RWPE1 (cell line): ENCODE results near the gene CHD9.

Experiments
- CTCF ChIA-PET: fragments of 350-600 bp; sonication (Branson Sonifier 250); formaldehyde crosslinking; extraction: SDS; loops from one replicate; lab custom pipeline; 2021; lab: Yijun Ruan, JAX
- POLR2A ChIA-PET: fragments of 400-600 bp; formaldehyde crosslinking; extraction: SDS; loops from one replicate; lab custom pipeline; 2020; ENCODE audit warnings: antibody characterized with exemption; ENCODE audit not compliant: low non-redundant PET; lab: Yijun Ruan, JAX
- DNase-seq: peaks from one replicate; pipeline ENCODE4 v3.0.0; 2012; ENCODE audit warnings: low spot score
- H3K27ac ChIP-seq: fragments of 450-650 bp; 2 replicates; pipeline ENCODE4 v1.5.1; 2017
- TF ChIP-seq, protein P1 (sequence below): fragments of 450-650 bp; conservative IDR thresholded peaks from 2 replicates; pipeline ENCODE4 v1.5.1; 2017; ENCODE audit warnings: low read depth, mild to moderate bottlenecking

Gene CHD9

DNA sequence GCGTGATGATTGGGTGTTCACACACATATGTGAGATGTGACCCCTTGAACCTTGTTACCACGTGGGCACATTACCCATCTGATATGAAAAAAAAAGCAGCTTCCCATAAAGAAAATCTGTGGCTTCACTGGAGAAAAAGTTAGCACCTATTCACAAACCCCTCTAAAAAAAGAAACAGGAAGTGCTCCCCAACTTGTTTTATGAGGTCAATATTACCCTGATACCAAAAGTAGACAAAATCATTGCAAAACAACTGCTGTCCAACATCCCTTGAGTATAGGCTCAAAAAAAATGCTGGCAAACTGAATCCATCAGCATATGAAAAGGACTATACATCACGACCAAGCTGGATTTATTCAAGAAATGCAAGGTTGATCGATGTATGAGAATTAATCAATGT, 279.8 kb downstream of the CHD9 start:
- ChIA-PET POLR2A (no interaction called here), CTCF (no interaction called here)
- TF ChIP-seq, protein P1, sequence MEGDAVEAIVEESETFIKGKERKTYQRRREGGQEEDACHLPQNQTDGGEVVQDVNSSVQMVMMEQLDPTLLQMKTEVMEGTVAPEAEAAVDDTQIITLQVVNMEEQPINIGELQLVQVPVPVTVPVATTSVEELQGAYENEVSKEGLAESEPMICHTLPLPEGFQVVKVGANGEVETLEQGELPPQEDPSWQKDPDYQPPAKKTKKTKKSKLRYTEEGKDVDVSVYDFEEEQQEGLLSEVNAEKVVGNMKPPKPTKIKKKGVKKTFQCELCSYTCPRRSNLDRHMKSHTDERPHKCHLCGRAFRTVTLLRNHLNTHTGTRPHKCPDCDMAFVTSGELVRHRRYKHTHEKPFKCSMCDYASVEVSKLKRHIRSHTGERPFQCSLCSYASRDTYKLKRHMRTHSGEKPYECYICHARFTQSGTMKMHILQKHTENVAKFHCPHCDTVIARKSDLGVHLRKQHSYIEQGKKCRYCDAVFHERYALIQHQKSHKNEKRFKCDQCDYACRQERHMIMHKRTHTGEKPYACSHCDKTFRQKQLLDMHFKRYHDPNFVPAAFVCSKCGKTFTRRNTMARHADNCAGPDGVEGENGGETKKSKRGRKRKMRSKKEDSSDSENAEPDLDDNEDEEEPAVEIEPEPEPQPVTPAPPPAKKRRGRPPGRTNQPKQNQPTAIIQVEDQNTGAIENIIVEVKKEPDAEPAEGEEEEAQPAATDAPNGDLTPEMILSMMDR = no peak
- H3K27ac ChIP-seq = no peak overlapping the region
- DNase-seq = no peak

DNA sequence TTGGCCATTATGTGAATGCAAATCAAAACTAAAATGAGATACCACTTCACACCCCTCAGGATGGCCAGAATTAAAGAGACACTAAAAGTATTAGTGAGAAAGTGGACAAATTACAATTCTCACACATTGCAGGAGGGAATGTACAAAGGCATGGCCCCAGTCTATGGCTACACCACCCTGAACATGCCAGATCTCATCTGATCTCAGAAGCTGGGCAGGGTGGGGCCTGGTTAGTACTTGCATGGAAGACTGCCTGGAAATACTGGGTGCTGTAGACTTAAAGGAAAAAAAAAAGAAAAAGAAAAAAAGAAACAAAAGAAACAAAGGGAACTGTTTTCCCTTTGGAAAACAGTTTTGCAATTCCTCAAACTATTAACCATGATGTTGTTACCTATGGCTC, 282.5 kb downstream of the CHD9 start:
- TF ChIP-seq, protein P1 = no peak

DNA sequence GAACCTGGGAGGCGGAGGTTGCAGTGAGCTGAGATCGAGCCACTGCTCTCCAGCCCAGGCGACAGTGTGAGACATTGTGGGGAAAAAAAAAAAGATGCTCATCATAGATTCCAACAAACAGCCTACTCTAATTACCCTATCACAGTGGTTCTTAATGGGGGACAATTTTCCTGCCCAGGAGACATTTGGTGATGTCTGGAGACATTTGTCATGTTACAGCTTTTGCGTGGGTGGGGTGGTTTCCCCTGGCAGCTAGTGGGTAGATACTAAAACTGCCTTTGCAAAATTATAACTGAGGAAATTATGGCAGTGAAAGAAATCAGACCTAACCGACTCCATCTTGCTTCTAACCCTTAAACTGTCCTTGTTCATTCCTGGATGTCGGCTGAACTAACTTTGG, 287.0 kb downstream of the CHD9 start:
- H3K27ac ChIP-seq = no peak overlapping the region
- CTCF ChIA-PET = interaction anchor here (0.6 kb wide), 1 partner anchor 1320 kb away, joined by 4 read pairs; no protein-coding TSS in a partner anchor
- TF ChIP-seq, protein P1 = no peak
- POLR2A ChIA-PET = no interaction called here
- no peak for DNase-seq

More for the DNA sequence above, 282.5 kb downstream of the CHD9 start:
- H3K27ac ChIP-seq = no peak overlapping the region
- no peak for DNase-seq
- ChIA-PET CTCF (no interaction called here), POLR2A (no interaction called here)

DNA sequence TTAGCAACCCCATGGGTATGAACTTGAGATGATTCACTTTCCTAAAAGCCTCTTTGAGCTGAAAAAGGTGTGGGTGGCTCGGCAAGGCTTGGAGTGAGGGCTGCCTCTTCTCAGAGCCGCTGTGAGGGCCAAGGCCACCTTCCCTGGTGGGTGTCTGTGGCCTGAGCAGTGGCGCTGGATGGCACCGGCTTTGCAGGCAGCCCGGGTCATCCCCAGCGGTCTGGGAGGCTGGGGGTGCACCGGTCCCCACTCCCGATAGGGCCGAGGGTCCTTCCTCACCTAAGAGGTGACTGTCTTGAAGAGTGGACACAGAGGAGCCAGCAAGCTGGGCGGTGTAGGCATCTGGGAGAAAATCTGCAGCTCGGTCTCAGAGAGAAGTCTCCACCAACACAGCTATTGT, 300.3 kb downstream of the CHD9 start:
- TF ChIP-seq, protein P1 = no peak
- no peak overlapping the region for H3K27ac ChIP-seq
- CTCF ChIA-PET = no interaction called here
- DNase-seq = no peak
- POLR2A ChIA-PET = no interaction called here

DNA sequence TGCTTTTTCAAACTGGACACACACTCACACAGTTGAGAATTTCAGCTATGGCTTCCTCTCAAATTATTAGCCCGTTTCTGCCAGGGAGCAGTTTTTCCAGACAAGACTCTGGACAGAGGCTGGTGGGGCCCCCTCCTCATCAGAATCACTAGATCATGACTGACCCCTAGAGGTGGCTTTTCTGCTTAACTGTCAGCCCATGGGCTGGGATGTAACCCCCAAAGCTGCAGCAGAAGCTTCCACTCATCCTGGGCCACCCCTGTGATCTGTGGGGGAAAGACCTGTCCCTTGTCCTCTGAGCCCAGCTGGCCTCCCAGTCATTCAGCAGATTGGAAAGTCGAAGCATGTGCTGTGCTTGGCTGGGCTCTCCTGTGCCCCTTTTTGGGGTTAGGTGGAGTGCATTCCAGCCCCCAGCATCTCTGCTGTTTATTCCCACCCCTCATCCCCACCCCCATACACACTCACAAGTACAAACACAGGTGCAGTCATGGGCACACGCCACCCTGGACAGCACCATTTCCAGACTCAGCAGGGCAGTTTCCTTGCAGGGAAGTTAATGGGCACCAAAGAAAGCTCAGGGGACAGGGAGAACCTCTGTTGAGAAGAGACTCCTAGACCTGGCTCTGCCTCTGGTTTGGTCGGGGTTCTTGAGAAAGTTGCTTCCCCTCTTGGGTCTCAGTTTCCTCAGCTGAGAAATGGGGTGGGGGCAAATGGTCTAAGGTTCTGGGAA, 301.9 kb downstream of the CHD9 start:
- DNase-seq = no peak
- ChIA-PET POLR2A (interaction anchor here (0.6 kb wide), 1 partner anchor 10 kb away, joined by 3 read pairs; no protein-coding TSS in a partner anchor), CTCF (no interaction called here)
- H3K27ac ChIP-seq = no peak overlapping the region
- TF ChIP-seq, protein P1 = no peak

DNA sequence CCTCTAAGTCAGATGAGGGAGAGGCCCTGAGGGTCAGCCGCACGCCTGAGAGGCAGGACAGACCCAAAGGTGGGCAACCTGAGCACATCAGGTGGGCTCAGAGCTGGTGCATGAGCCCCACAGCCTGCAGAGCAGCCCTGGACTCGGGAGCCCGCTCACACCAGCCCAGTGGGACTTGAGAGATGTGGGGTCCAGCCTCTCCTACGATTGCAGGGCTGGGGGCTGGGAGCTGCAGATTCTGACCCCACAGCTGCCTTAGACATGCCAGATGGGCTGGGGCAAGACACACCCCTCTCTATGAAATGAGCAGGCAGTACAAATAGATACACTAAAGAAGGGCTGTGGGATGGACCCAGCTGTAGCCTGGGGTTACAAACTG, 302.4 kb downstream of the CHD9 start:
- H3K27ac ChIP-seq = no peak overlapping the region
- CTCF ChIA-PET = no interaction called here
- DNase-seq = no peak
- POLR2A ChIA-PET = no interaction called here
- TF ChIP-seq, protein P1 = no peak
